Chondrocyte (in vitro differentiated cells): Measurements from ENCODE around the gene NECTIN1. TPM values are rescaled to one million over a fixed set of nuclear protein-coding genes. Genes with fewer than 3 reads are reported as not detected.

Experiments used
- DNase-seq: peaks from one replicate; pipeline ENCODE4 v3.0.0; 2021; ENCODE audit warnings: mixed read lengths, low spot score
- H3K27ac Mint-ChIP-seq: one replicate; pipeline ENCODE4 v1.8.0; 2021; ENCODE audit warnings: mild to moderate bottlenecking, moderate library complexity, mixed read lengths; ENCODE audit not compliant: unreplicated experiment
- H3K27me3 Mint-ChIP-seq: 2 replicates; pipeline ENCODE4 v1.8.0; 2021; ENCODE audit warnings: low read depth, mixed read lengths
- H3K36me3 Mint-ChIP-seq: 2 replicates; pipeline ENCODE4 v1.8.0; 2021; ENCODE audit warnings: low read depth, mixed read lengths
- H3K4me1 Mint-ChIP-seq: 2 replicates; pipeline ENCODE4 v1.8.0; 2021; ENCODE audit warnings: low read depth, mild to moderate bottlenecking, mixed read lengths
- H3K4me3 Mint-ChIP-seq: one replicate; pipeline ENCODE4 v1.8.0; 2021; ENCODE audit warnings: mild to moderate bottlenecking, moderate library complexity, mixed read lengths; ENCODE audit not compliant: unreplicated experiment
- H3K9me3 Mint-ChIP-seq: 2 replicates; pipeline ENCODE4 v1.8.0; 2021; ENCODE audit warnings: low read depth, mixed read lengths
- total RNA-seq: library from RNA; stranded (reverse); gene quantifications from 3 replicates; pipeline ENCODE4 v1.2.1, GENCODE V29; 2021
- TF ChIP-seq, protein P1 (sequence below): fragments of 200-600 bp; sonication (generic); IDR thresholded peaks from 2 replicates; pipeline ENCODE4 v1.5.0; 2021; ENCODE audit warnings: antibody characterized with exemption, mild to moderate bottlenecking, moderate library complexity

NECTIN1 gene
- total RNA-seq, 1 donor from 2014 or later = 9.1 TPM

DNA sequence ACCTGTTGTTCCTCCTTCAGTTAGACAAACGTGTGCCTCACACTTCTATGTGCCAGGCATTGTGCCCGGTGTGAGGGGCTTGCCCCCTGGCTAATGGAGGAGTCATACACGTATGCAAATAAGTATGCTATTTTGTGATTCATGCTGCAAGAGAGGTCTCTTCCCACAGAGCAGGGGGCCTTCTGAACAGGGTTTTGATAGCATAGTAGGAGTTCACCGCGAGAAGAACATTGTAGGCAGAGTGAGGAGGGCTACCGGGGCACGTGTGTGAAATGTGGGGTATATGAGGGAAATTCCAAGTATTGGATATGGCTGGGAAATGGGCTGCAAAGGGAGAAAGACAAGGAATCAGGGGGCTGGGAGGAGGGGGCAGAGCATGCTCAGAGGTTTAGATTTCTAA lies 84.5 kb downstream of the NECTIN1 start:
- Mint-ChIP-seq H3K27me3 (peaks cover 25% of the 10 kb centered on the region), H3K4me1 (no peaks in the 10 kb centered on the region), H3K36me3 (no peaks in the 10 kb centered on the region), H3K4me3 (no peak overlapping the region), H3K9me3 (no peaks in the 10 kb centered on the region), H3K27ac (no peak overlapping the region)
- TF ChIP-seq, protein P1, sequence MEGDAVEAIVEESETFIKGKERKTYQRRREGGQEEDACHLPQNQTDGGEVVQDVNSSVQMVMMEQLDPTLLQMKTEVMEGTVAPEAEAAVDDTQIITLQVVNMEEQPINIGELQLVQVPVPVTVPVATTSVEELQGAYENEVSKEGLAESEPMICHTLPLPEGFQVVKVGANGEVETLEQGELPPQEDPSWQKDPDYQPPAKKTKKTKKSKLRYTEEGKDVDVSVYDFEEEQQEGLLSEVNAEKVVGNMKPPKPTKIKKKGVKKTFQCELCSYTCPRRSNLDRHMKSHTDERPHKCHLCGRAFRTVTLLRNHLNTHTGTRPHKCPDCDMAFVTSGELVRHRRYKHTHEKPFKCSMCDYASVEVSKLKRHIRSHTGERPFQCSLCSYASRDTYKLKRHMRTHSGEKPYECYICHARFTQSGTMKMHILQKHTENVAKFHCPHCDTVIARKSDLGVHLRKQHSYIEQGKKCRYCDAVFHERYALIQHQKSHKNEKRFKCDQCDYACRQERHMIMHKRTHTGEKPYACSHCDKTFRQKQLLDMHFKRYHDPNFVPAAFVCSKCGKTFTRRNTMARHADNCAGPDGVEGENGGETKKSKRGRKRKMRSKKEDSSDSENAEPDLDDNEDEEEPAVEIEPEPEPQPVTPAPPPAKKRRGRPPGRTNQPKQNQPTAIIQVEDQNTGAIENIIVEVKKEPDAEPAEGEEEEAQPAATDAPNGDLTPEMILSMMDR = no peak
- DNase-seq = no peak

DNA sequence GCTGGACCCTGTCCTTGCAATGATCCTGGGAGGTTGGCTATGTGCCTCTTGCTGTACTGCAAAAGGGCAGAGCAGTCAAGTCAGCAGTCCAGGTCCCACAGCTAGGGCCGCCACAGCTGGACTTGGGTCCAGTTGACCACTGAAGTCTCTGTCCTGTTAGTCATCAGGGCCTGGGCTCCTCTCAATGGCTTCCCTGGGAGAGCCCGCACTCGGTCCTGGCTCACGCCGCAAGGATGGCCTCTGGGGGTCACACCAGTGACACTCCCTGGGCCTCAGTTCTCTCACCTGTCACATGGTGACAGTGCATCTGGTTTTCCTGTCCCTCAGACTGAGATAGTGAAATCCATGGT lies 85.1 kb downstream of the NECTIN1 start:
- no peak for DNase-seq
- Mint-ChIP-seq H3K27me3 (peaks cover 25% of the 10 kb centered on the region), H3K36me3 (no peaks in the 10 kb centered on the region), H3K4me3 (no peak overlapping the region), H3K27ac (no peak overlapping the region), H3K4me1 (no peaks in the 10 kb centered on the region), H3K9me3 (no peaks in the 10 kb centered on the region)
- TF ChIP-seq, protein P1 = no peak

DNA sequence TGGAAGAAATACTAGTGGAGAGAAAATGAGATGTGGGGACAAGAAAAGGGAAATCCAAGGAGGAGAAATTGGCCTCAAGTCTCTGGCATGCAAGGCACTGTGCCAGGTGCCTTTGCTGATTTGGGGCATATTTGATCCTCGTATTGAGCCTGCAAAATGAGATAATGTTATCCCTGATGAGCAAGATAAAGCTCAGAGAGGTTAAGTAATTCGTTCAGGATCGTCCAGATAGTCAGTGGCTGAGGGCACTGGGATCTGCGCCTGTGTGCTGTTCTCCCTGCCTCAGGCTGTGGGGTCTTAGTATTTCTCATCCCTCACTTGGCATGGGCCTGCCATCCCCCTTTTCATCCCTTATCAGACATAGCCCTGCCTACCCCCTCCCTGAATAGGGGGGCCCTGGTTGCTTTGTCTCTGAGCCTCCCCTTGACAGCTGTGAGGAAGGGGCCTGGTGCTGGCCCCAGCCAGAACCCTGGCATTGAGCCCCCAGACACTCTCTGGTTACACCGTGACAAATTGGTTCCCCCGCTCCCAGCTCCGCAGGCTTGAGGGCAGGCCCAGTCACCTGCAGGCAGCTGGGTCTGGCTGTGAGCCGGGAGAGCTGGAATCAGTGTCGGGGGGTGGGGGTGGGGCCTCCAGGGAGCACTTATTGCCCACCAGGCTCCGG lies 85.7 kb downstream of the NECTIN1 start:
- Mint-ChIP-seq H3K36me3 (no peaks in the 10 kb centered on the region), H3K27me3 (peaks cover 24% of the 10 kb centered on the region), H3K27ac (no peak overlapping the region), H3K4me3 (no peak overlapping the region), H3K9me3 (no peaks in the 10 kb centered on the region), H3K4me1 (no peaks in the 10 kb centered on the region)
- TF ChIP-seq, protein P1 = no peak
- DNase-seq = no peak

DNA sequence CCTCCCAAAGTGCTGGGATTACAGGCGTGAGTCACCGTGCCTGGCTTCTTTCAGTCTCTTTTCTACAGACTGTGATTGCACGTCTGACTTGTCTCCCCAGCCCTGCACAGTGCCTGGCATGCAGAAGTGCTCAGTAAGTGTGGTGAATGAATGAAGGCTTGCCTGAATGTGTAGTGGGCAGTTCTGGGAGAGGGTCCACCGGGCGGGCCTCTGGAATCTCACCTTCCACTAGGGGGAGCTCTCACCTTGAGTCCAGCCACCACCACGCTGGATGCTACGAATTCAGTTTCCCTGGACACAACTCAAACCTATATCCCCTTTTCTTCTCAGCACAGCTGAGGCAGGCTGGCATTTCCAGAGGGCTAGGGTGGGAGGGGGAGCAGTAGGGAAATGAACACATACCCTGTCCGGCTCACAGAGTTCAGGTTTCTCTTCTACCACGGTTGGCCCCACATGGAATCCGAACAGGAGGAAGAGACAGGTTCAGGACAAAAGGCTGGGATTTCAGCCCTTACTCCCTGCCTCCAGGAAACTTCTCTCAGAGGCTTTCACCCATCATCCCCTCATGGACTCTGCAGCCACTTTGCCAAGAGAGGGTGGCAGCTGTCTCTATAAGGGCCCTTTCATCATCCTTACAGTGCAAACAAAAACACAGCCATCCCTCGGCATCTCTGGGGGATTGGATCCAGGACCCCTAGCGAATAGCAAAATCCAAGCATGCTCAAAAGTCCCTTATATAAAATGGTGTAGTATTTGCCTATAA lies 86.8 kb downstream of the NECTIN1 start:
- TF ChIP-seq, protein P1 = peak; percentile 69
- H3K36me3 Mint-ChIP-seq = no peaks in the 10 kb centered on the region
- no peak for DNase-seq
- H3K9me3 Mint-ChIP-seq = no peaks in the 10 kb centered on the region
- H3K27me3 Mint-ChIP-seq = peaks cover 24% of the 10 kb centered on the region
- no peaks in the 10 kb centered on the region for H3K4me1 Mint-ChIP-seq
- H3K27ac Mint-ChIP-seq = no peak overlapping the region
- no peak overlapping the region for H3K4me3 Mint-ChIP-seq

DNA sequence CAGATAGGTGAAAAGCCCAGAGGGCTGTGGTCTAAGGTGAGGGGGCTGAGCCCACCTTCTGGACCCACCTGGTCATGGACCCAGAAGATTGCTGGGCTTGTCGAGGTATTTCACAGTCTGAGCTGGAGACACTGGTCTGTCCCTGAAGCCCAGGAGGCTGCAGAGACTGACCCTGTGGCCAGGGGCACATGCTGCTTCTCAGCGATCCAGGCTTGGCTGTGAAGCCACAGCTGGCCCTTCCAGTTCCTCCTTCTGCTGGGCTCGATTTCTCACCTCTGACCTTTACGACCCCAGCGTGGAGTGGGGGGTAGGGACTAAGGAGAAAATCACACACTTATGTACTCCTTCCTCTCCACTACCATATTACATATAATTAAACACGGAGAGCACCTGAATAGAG lies 88.5 kb downstream of the NECTIN1 start:
- Mint-ChIP-seq H3K27ac (no peak overlapping the region), H3K27me3 (peaks cover 22% of the 10 kb centered on the region), H3K9me3 (no peaks in the 10 kb centered on the region), H3K36me3 (no peaks in the 10 kb centered on the region), H3K4me1 (no peaks in the 10 kb centered on the region), H3K4me3 (no peak overlapping the region)
- no peak for DNase-seq
- TF ChIP-seq, protein P1 = no peak
